Tibial nerve (tissue), 4 donors: ENCODE measurements around the gene KIAA1217. TPM values are rescaled to one million over a fixed set of nuclear protein-coding genes. Genes with fewer than 3 reads are reported as not detected.

Experiments
- DNase-seq, 2 donors: peaks; one replicate each; pipeline ENCODE4 v3.0.0-alpha.2; 2019; ENCODE audit warnings: low spot score in 2 of 2
- H3K27ac ChIP-seq, 4 donors: fragments of 200-600 bp; sonication (generic) in 3 of 4; one replicate each; pipeline ENCODE4 v1.5.1; 2017 to 2019; ENCODE audit warnings: mild to moderate bottlenecking in 1 of 4
- H3K27me3 ChIP-seq, 2 donors: fragments of 200-600 bp; sonication (generic) in 1 of 2; one replicate each; pipeline versions ENCODE4 v1.5.1 to v1.6.0; 2017 to 2019
- H3K36me3 ChIP-seq, 3 donors: fragments of 200-600 bp; sonication (generic); one replicate each; pipeline ENCODE4 v1.5.1; 2018 to 2019
- H3K4me1 ChIP-seq, 4 donors: fragments of 200-600 bp; sonication (generic) in 3 of 4; one replicate each; pipeline ENCODE4 v1.5.1; 2017 to 2019
- H3K4me3 ChIP-seq, 4 donors: fragments of 200-600 bp; sonication (generic) in 3 of 4; one replicate each; pipeline ENCODE4 v1.5.1; 2017 to 2019; ENCODE audit warnings: mild to moderate bottlenecking in 1 of 4, moderate library complexity in 1 of 4
- H3K9me3 ChIP-seq, 4 donors: fragments of 200-600 bp; sonication (generic) in 3 of 4; one replicate each; pipeline ENCODE4 v1.5.1; 2017 to 2019
- EP300 ChIP-seq, 2 donors: sonication (generic); formaldehyde crosslinking; IDR thresholded peaks; one replicate each; pipeline ENCODE4 v1.6.1; 2017; ENCODE audit warnings: antibody characterized with exemption in 2 of 2, mild to moderate bottlenecking in 1 of 2
- POLR2A ChIP-seq, 2 donors: fragments of 450-650 bp; IDR thresholded peaks; one replicate each; pipeline ENCODE4 v1.6.1; 2017; ENCODE audit warnings: antibody characterized with exemption in 2 of 2, mild to moderate bottlenecking in 2 of 2, moderate library complexity in 2 of 2
- WGBS, 2 donors: methylation state at CpG; one replicate each; pipeline ENCODE4 v1.1.5; 2018; 5-methylcytosine and 5-hydroxymethylcytosine counted together
- total RNA-seq, 4 donors: library from RNA; depleted of rRNA; stranded (reverse); fragments of >200 nt; gene quantifications; one replicate each; pipeline ENCODE4 v1.1.0, GENCODE V29; 2016
- TF ChIP-seq, protein P1 (sequence below), 5 experiments: fragments of 200-600 bp in 3 of 5; fragments of 450-650 bp in 2 of 5; sonication (generic) in 3 of 5; IDR thresholded peaks; one replicate each; pipeline ENCODE4 v1.5.1; 2016 to 2019; ENCODE audit warnings: antibody characterized with exemption in 5 of 5, mild to moderate bottlenecking in 3 of 5, moderate library complexity in 2 of 5

The KIAA1217 gene
- total RNA-seq, 4 donors from 2014 or later: 38.5 to 88.1 (median 58.3) TPM

DNA sequence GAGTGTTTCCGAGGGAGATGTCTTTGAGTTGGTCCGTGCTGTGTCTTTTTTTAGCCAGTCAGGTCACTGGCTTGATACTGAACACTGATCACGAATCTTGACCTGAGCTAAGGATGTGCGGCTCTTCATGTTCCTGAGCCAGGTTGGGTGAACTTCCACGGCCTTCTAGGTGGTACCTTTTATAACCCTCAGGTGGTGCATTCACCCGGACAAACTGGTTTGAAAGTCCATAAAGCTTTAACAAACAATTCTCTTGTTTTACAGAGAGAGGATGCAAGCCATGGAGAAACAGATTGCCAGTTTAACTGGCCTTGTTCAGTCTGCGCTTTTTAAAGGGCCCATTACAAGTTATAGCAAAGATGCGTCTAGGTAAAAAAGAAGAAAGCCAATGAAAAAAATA is 285.3 kb downstream of the KIAA1217 start:
- TF ChIP-seq EP300 (IDR thresholded peaks at IDR 0.05) (no peak), POLR2A (IDR thresholded peaks at IDR 0.05) (no peak)
- TF ChIP-seq, protein P1, sequence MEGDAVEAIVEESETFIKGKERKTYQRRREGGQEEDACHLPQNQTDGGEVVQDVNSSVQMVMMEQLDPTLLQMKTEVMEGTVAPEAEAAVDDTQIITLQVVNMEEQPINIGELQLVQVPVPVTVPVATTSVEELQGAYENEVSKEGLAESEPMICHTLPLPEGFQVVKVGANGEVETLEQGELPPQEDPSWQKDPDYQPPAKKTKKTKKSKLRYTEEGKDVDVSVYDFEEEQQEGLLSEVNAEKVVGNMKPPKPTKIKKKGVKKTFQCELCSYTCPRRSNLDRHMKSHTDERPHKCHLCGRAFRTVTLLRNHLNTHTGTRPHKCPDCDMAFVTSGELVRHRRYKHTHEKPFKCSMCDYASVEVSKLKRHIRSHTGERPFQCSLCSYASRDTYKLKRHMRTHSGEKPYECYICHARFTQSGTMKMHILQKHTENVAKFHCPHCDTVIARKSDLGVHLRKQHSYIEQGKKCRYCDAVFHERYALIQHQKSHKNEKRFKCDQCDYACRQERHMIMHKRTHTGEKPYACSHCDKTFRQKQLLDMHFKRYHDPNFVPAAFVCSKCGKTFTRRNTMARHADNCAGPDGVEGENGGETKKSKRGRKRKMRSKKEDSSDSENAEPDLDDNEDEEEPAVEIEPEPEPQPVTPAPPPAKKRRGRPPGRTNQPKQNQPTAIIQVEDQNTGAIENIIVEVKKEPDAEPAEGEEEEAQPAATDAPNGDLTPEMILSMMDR (IDR thresholded peaks at IDR 0.05): no peak
- DNase-seq: no peak
- Histone ChIP-seq H3K27ac (no peak overlapping the region), H3K4me3 (no peak overlapping the region), H3K4me1 (no peaks in the 10 kb centered on the region), H3K27me3 (no peaks in the 10 kb centered on the region), H3K36me3 (peaks cover 0 to 33% (median 0%) of the 10 kb centered on the region in 3 donors), H3K9me3 (no peaks in the 10 kb centered on the region)
- 85 to 89% methylated on average over 8 of the region's 8 CpGs for WGBS, 2 donors

DNA sequence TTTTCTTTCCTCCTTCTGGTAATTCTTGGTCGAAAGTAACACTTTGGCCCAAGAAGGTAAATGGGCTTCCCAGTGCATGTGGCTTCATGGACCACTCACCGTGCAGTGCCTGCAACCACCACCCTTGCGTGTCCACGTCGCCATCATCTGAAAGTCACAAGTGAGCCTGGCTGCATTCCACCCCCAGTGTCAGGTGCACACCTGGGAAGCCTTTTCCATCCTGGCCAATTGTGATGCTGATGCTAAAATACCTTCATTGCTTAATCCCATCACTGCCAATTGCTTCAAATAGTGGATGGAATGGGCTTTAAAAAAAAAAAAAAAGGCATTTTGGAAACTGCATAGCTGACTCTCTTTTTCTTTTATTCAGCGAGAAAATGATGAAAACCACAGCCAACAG is 285.8 kb downstream of the KIAA1217 start:
- WGBS, 2 donors: 95 to 97% methylated on average over 6 of the region's 6 CpGs
- TF ChIP-seq, protein P1 (IDR thresholded peaks at IDR 0.05): no peak
- TF ChIP-seq POLR2A (IDR thresholded peaks at IDR 0.05): no peak
- TF ChIP-seq EP300 (IDR thresholded peaks at IDR 0.05): no peak

GRCh38 chr10:24495666-24496460 is 286.9 kb downstream of the KIAA1217 start:
- Histone ChIP-seq H3K9me3 (no peaks in the 10 kb centered on the region), H3K4me1 (no peaks in the 10 kb centered on the region), H3K4me3 (no peak overlapping the region), H3K27ac (no peak overlapping the region), H3K36me3 (peaks cover 0 to 35% (median 0%) of the 10 kb centered on the region in 3 donors), H3K27me3 (no peaks in the 10 kb centered on the region)
- no peak for DNase-seq
- TF ChIP-seq, protein P1 (IDR thresholded peaks at IDR 0.05): no peak
- TF ChIP-seq POLR2A (IDR thresholded peaks at IDR 0.05): no peak
- no peak for TF ChIP-seq EP300 (IDR thresholded peaks at IDR 0.05)
- WGBS, 2 donors: 90 to 95% methylated on average over 10 of the region's 10 CpGs

More for the DNA sequence above, 285.8 kb downstream of the KIAA1217 start:
- no peak overlapping the region for H3K27ac ChIP-seq
- no peaks in the 10 kb centered on the region for H3K27me3 ChIP-seq
- H3K36me3 ChIP-seq: peaks cover 0 to 36% (median 0%) of the 10 kb centered on the region in 3 donors
- no peaks in the 10 kb centered on the region for H3K9me3 ChIP-seq
- DNase-seq: no peak
- no peaks in the 10 kb centered on the region for H3K4me1 ChIP-seq
- H3K4me3 ChIP-seq: no peak overlapping the region

- no peak overlapping the region for H3K27ac ChIP-seq
- no peaks in the 10 kb centered on the region for H3K4me1 ChIP-seq
- no peak for DNase-seq
- H3K4me3 ChIP-seq: no peak overlapping the region
- TF ChIP-seq, protein P1 (IDR thresholded peaks at IDR 0.05): no peak
- no peak for TF ChIP-seq POLR2A (IDR thresholded peaks at IDR 0.05)
- TF ChIP-seq EP300 (IDR thresholded peaks at IDR 0.05): no peak
- WGBS, 2 donors: 77 to 81% methylated on average over 8 of the region's 8 CpGs
- no peaks in the 10 kb centered on the region for H3K27me3 ChIP-seq
- H3K36me3 ChIP-seq: peaks cover 0 to 45% (median 0%) of the 10 kb centered on the region in 3 donors
- H3K9me3 ChIP-seq: no peaks in the 10 kb centered on the region
These were observed 288.0 kb downstream of the KIAA1217 start for GRCh38 chr10:24496906-24497305.

DNA sequence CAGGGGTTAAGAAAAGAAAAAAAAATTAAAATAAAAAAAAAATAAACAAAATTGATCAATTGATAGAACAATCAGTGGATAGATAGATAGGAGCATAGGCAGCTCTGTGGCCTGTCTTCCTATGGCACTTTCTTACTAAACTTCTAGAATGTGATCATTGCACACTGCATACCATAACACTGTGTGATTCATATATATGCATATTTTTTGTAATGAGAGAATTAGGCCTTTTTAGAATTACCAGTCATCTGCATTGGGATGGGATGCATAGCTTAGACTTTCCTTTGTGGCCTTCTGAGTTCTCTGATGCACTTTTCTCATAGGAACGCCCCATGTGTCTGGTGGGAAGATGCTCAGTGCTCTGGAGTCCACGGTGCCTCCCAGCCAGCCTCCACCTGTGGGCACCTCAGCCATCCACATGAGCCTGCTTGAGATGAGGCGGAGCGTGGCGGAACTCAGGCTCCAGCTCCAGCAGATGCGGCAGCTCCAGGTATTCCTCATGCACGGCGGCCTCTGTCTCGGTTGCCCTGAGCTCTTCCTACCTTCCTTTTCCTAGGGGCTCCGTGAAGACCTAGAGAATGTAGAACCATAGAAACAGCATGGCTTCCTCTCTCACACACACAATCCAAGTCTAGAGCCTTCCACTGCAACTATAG is 292.2 kb downstream of the KIAA1217 start:
- 91 to 94% methylated on average over 10 of the region's 10 CpGs for WGBS, 2 donors

More for the DNA sequence above, 292.2 kb downstream of the KIAA1217 start:
- H3K36me3 ChIP-seq: peaks cover 0 to 41% (median 0%) of the 10 kb centered on the region in 3 donors
- TF ChIP-seq POLR2A (IDR thresholded peaks at IDR 0.05) (no peak), EP300 (IDR thresholded peaks at IDR 0.05) (no peak)
- TF ChIP-seq, protein P1 (IDR thresholded peaks at IDR 0.05): no peak
- no peaks in the 10 kb centered on the region for H3K9me3 ChIP-seq
- H3K27ac ChIP-seq: no peak overlapping the region
- no peak overlapping the region for H3K4me3 ChIP-seq
- DNase-seq: no peak
- no peaks in the 10 kb centered on the region for H3K27me3 ChIP-seq
- peaks cover 0 to 15% (median 5%) of the 10 kb centered on the region in 4 donors for H3K4me1 ChIP-seq
